Mesenchymal stem cell (in vitro differentiated cells and primary cell): ENCODE data around the gene LYZL4.

Experiments used
- DNase-seq: peaks from one replicate; pipeline ENCODE4 v3.0.0-alpha.2; 2013
- H2AFZ ChIP-seq: one replicate; pipeline ENCODE4 v1.6.1; 2013; ENCODE audit warnings: low read depth, mild to moderate bottlenecking, control low read depth, inconsistent platforms, low read length, moderate library complexity
- H2AK5ac ChIP-seq: 2 replicates; pipeline ENCODE4 v1.6.1; 2013; ENCODE audit warnings: low read length, moderate library complexity, mild to moderate bottlenecking, inconsistent platforms; ENCODE audit not compliant: severe bottlenecking
- H2BK120ac ChIP-seq: one replicate; pipeline ENCODE4 v1.6.1; 2013; ENCODE audit warnings: low read depth, mild to moderate bottlenecking, inconsistent platforms, low read length, moderate library complexity
- H2BK12ac ChIP-seq, 2 experiments: one replicate each; pipeline ENCODE4 v1.6.1; 2013; ENCODE audit warnings: inconsistent platforms in 2 of 2, low read length in 2 of 2, mild to moderate bottlenecking in 2 of 2, moderate library complexity in 2 of 2, control low read depth in 1 of 2
- H2BK15ac ChIP-seq: one replicate; pipeline ENCODE4 v1.6.1; 2013; ENCODE audit warnings: mild to moderate bottlenecking, low read depth, inconsistent platforms; ENCODE audit not compliant: poor library complexity, severe bottlenecking
- H2BK5ac ChIP-seq: 2 replicates; pipeline ENCODE4 v1.6.1; 2013; ENCODE audit warnings: low read depth, mild to moderate bottlenecking, low read length, control low read depth, inconsistent platforms; ENCODE audit not compliant: poor library complexity, severe bottlenecking
- H3K14ac ChIP-seq, 2 experiments: one replicate each; pipeline ENCODE4 v1.6.1; 2013; ENCODE audit warnings: inconsistent platforms in 2 of 2, low read length in 2 of 2, control low read depth in 1 of 2, mild to moderate bottlenecking in 1 of 2, moderate library complexity in 1 of 2
- H3K18ac ChIP-seq, 2 experiments: one replicate each; pipeline ENCODE4 v1.6.1; 2013; ENCODE audit warnings: inconsistent platforms in 2 of 2, low read length in 2 of 2, control low read depth in 1 of 2, low read depth in 1 of 2, mild to moderate bottlenecking in 1 of 2
- H3K23ac ChIP-seq, 2 experiments: one replicate each; pipeline ENCODE4 v1.6.1; 2013; ENCODE audit warnings: inconsistent platforms in 2 of 2, low read length in 2 of 2, mild to moderate bottlenecking in 2 of 2, moderate library complexity in 2 of 2, control low read depth in 1 of 2
- H3K27ac ChIP-seq: 2 replicates; pipeline ENCODE4 v1.5.1; 2013; ENCODE audit warnings: mild to moderate bottlenecking, moderate library complexity, low read length, control low read depth, inconsistent platforms; ENCODE audit not compliant: poor library complexity, severe bottlenecking
- H3K27me3 ChIP-seq, 2 experiments: 2 replicates each; pipeline versions ENCODE4 v1.6.1 to v1.7.0; 2013; ENCODE audit warnings: low read length in 2 of 2, mild to moderate bottlenecking in 2 of 2, moderate library complexity in 2 of 2, control low read depth in 1 of 2, inconsistent platforms in 1 of 2; ENCODE audit not compliant: control insufficient read depth in 1 of 2, insufficient read depth in 1 of 2
- H3K36me3 ChIP-seq, 2 experiments: 2 replicates each; pipeline versions ENCODE4 v1.6.1 to v1.7.0; 2013; ENCODE audit warnings: low read length in 2 of 2, control low read depth in 1 of 2, inconsistent platforms in 1 of 2, low read depth in 1 of 2, mild to moderate bottlenecking in 1 of 2; ENCODE audit not compliant: insufficient read depth in 2 of 2, control insufficient read depth in 1 of 2
- H3K4ac ChIP-seq, 2 experiments: one replicate each; pipeline ENCODE4 v1.6.1; 2013; ENCODE audit warnings: inconsistent platforms in 2 of 2, low read length in 2 of 2, mild to moderate bottlenecking in 2 of 2, moderate library complexity in 2 of 2, control low read depth in 1 of 2, low read depth in 1 of 2
- H3K4me1 ChIP-seq: 2 replicates; pipeline ENCODE4 v1.6.1; 2013; ENCODE audit warnings: low read depth, low read length, control low read depth; ENCODE audit not compliant: control insufficient read depth, insufficient read depth
- H3K4me2 ChIP-seq: 2 replicates; pipeline ENCODE4 v1.6.1; 2013; ENCODE audit warnings: low read length, mild to moderate bottlenecking, inconsistent platforms; ENCODE audit not compliant: poor library complexity, severe bottlenecking
- H3K4me3 ChIP-seq, 2 experiments: 2 replicates each; pipeline versions ENCODE4 v1.5.1 to v1.7.0; 2013; ENCODE audit warnings: low read length in 2 of 2, mild to moderate bottlenecking in 2 of 2, control low read depth in 1 of 2, low read depth in 1 of 2; ENCODE audit not compliant: insufficient read depth in 1 of 2
- H3K79me1 ChIP-seq: replicated peaks from 2 replicates; pipeline ENCODE4 v1.6.1; 2013; ENCODE audit warnings: mild to moderate bottlenecking, control low read depth, low read length, inconsistent platforms; ENCODE audit not compliant: poor library complexity, severe bottlenecking
- H3K9ac ChIP-seq: 2 replicates; pipeline ENCODE4 v1.7.0; 2013; ENCODE audit warnings: mild to moderate bottlenecking, low read length, moderate library complexity
- H3K9me3 ChIP-seq: 2 replicates; pipeline ENCODE4 v1.7.0; 2013; ENCODE audit warnings: mild to moderate bottlenecking, low read length; ENCODE audit not compliant: control insufficient read depth
- H4K8ac ChIP-seq: one replicate; pipeline ENCODE4 v1.6.1; 2013; ENCODE audit warnings: inconsistent platforms, mild to moderate bottlenecking, low read length, moderate library complexity
- H4K91ac ChIP-seq: one replicate; pipeline ENCODE4 v1.6.1; 2013; ENCODE audit warnings: mild to moderate bottlenecking, low read length, inconsistent platforms
- WGBS: methylation state at CpG from one replicate; pipeline ENCODE4 v1.1.7; 2013; ENCODE audit warnings: mixed read lengths; 5-methylcytosine and 5-hydroxymethylcytosine counted together

LYZL4 gene

DNA sequence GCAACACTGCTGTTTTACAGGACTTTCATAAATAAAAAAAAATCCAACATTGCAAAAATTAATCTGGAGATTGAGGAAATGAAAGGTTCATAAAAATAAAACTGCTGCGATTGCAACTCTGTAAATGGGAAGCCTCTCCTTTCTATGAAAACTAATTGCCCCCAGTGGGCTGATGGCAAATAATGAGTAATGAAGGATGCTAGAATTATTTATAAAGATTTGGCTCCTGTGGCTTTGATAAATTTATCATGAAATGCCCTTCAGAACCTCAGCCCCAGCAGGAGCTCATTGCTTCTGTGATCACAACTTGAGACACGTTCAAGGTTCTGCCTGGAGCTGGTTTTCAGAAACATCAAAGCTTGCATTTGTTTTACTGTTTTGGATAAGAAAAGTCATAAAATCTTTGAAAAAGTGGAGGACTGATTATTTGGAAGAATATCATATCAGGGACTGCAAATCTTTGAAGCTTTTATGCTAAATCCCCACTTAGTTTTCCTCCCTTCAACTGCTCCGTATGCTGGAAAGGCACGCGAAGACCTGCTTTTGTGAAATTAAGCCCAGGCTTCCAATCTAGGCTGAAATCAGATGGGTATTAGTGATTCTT is 24.5 kb upstream of the LYZL4 start:
- H3K4me1 ChIP-seq = no peaks in the 10 kb centered on the region
- no peak overlapping the region for H3K4me3 ChIP-seq
- no peak overlapping the region for H3K4ac ChIP-seq
- H3K23ac ChIP-seq = no peak overlapping the region
- H2BK5ac ChIP-seq = no peak overlapping the region
- no peaks in the 10 kb centered on the region for H3K79me1 ChIP-seq
- no peaks in the 10 kb centered on the region for H3K36me3 ChIP-seq
- no peak for DNase-seq
- no peak overlapping the region for H3K14ac ChIP-seq
- H2AK5ac ChIP-seq = no peak overlapping the region
- H2BK12ac ChIP-seq = no peak overlapping the region
- WGBS = 62% methylated on average over 5 of the region's 5 CpGs
- H3K9me3 ChIP-seq = peaks cover 16% of the 10 kb centered on the region
- no peak overlapping the region for H4K91ac ChIP-seq
- H3K27ac ChIP-seq = no peak overlapping the region
- H3K4me2 ChIP-seq = no peak overlapping the region
- no peak overlapping the region for H3K9ac ChIP-seq
- peaks cover 33 to 51% of the 10 kb centered on the region in 2 experiments for H3K27me3 ChIP-seq
- H2AFZ ChIP-seq = no peak overlapping the region
- no peak overlapping the region for H3K18ac ChIP-seq
- H2BK120ac ChIP-seq = no peak overlapping the region
- no peak overlapping the region for H2BK15ac ChIP-seq
- H4K8ac ChIP-seq = no peak overlapping the region

DNA sequence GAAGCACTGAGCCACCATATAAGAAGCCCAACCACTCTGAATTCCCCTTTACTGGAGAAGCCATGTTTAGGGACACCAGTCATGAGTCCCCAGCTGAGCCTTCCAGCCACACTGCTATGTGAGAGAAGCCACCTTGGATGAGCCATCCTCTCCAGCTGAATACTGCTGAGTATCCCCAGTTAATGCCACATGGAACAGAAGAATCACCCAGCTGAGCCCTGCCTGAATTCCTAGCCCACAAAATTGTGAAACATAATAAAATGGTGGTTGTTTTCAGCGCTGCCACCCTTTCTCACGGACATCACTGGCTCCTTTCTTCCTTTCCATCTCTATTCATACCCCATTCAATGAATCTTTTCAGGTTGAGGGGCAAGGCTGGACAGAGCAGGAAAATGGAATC is 22.1 kb upstream of the LYZL4 start:
- Histone ChIP-seq H2BK15ac (no peak overlapping the region), H3K23ac (no peak overlapping the region), H3K27ac (no peak overlapping the region)

GRCh38 chr3:42430781-42431532 is 20.5 kb upstream of the LYZL4 start:
- Histone ChIP-seq H2AK5ac (no peak overlapping the region), H2BK12ac (no peak overlapping the region), H3K9ac (no peak overlapping the region), H4K8ac (no peak overlapping the region), H3K4me2 (no peak overlapping the region), H3K27ac (no peak overlapping the region), H3K14ac (no peak overlapping the region), H3K4ac (no peak overlapping the region), H3K4me1 (no peaks in the 10 kb centered on the region), H3K23ac (no peak overlapping the region), H3K4me3 (no peak overlapping the region), H3K18ac (no peak overlapping the region), H3K9me3 (peaks cover 19% of the 10 kb centered on the region), H3K36me3 (no peaks in the 10 kb centered on the region), H3K27me3 (peaks cover 31 to 51% of the 10 kb centered on the region in 2 experiments), H2BK15ac (no peak overlapping the region), H2BK5ac (no peak overlapping the region), H4K91ac (no peak overlapping the region), H2AFZ (no peak overlapping the region), H3K79me1 (no peaks in the 10 kb centered on the region), H2BK120ac (no peak overlapping the region)
- DNase-seq = no peak
- WGBS = 86% methylated on average over 6 of the region's 7 CpGs

More for the DNA sequence above, 22.1 kb upstream of the LYZL4 start:
- H2BK5ac ChIP-seq = no peak overlapping the region
- no peak overlapping the region for H2AFZ ChIP-seq
- no peak overlapping the region for H3K4ac ChIP-seq
- H2BK12ac ChIP-seq = no peak overlapping the region
- no peak overlapping the region for H3K18ac ChIP-seq
- no peak overlapping the region for H2BK120ac ChIP-seq
- H3K4me3 ChIP-seq = no peak overlapping the region
- H3K27me3 ChIP-seq = peaks cover 31 to 55% of the 10 kb centered on the region in 2 experiments
- H4K8ac ChIP-seq = no peak overlapping the region
- peaks cover 19% of the 10 kb centered on the region for H3K9me3 ChIP-seq
- H3K36me3 ChIP-seq = no peaks in the 10 kb centered on the region
- no peak overlapping the region for H3K14ac ChIP-seq
- H3K79me1 ChIP-seq = no peaks in the 10 kb centered on the region
- no peak overlapping the region for H3K9ac ChIP-seq
- no peak overlapping the region for H4K91ac ChIP-seq
- no peaks in the 10 kb centered on the region for H3K4me1 ChIP-seq
- 77% methylated on average over 2 of the region's 2 CpGs for WGBS
- no peak for DNase-seq
- H3K4me2 ChIP-seq = no peak overlapping the region
- no peak overlapping the region for H2AK5ac ChIP-seq

DNA sequence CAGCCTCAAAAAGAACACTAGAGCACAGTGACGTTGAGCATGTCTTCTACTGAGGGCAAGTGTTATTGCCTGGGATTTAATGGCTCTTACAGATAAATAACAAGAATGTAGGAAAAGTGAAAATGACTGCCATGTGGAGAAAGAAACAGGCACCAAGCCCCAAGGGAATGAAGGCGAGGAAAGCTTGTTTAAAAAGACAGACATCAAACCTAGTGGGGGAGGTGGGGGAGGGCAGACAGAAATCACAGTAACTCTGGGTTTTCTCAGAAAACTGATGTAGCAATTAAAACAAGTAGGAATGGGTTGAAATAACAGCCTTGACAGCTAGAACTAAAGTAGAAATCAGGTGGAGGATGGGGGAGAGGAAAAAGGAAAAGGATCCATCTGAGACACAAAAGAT is 18.4 kb upstream of the LYZL4 start:
- H3K4ac ChIP-seq = no peak overlapping the region
- no peak overlapping the region for H2AFZ ChIP-seq
- H3K36me3 ChIP-seq = no peaks in the 10 kb centered on the region
- H2BK120ac ChIP-seq = no peak overlapping the region
- no peak overlapping the region for H3K27ac ChIP-seq
- no peak overlapping the region for H3K9ac ChIP-seq
- H3K27me3 ChIP-seq = peaks cover 26 to 33% of the 10 kb centered on the region in 2 experiments
- no peak overlapping the region for H2AK5ac ChIP-seq
- H3K4me3 ChIP-seq = no peak overlapping the region
- H3K4me1 ChIP-seq = no peaks in the 10 kb centered on the region
- no peak overlapping the region for H2BK5ac ChIP-seq
- H4K91ac ChIP-seq = no peak overlapping the region
- H2BK15ac ChIP-seq = no peak overlapping the region
- WGBS = 10% methylated on average over 2 of the region's 2 CpGs
- H3K4me2 ChIP-seq = no peak overlapping the region
- H3K18ac ChIP-seq = no peak overlapping the region
- no peak overlapping the region for H4K8ac ChIP-seq
- peaks cover 19% of the 10 kb centered on the region for H3K9me3 ChIP-seq
- DNase-seq = no peak
- H2BK12ac ChIP-seq = no peak overlapping the region
- H3K79me1 ChIP-seq = no peaks in the 10 kb centered on the region
- no peak overlapping the region for H3K23ac ChIP-seq
- no peak overlapping the region for H3K14ac ChIP-seq
